Lung (tissue), 12 donors: ENCODE measurements around the gene ASPSCR1. TPM values are rescaled to one million over a fixed set of nuclear protein-coding genes. Genes with fewer than 3 reads are reported as not detected.

Experiments
- ATAC-seq: fragments of 200-7000 bp; cut with Tn5 transposase; one replicate; pipeline ENCODE4 v1.9.1; 2020; ENCODE audit warnings: moderate number of reproducible peaks; ENCODE audit not compliant: insufficient read depth, low FRiP score
- DNase-seq, 3 donors: peaks; one replicate each; pipeline ENCODE4 v3.0.0-alpha.2; 2013 to 2017
- H3K27ac ChIP-seq, 2 donors: one replicate each; pipeline ENCODE4 v1.5.1; 2013; ENCODE audit warnings: mild to moderate bottlenecking in 2 of 2, moderate library complexity in 2 of 2, control low read depth in 1 of 2, inconsistent platforms in 1 of 2, low read depth in 1 of 2, low read length in 1 of 2
- H3K27me3 ChIP-seq, 3 donors: one replicate each; pipeline ENCODE4 v1.5.1; 2013; ENCODE audit warnings: low read length in 2 of 3; ENCODE audit not compliant: control insufficient read depth in 3 of 3, insufficient read depth in 3 of 3
- H3K36me3 ChIP-seq, 4 donors: one replicate each; pipeline ENCODE4 v1.5.1; 2013; ENCODE audit warnings: low read length in 4 of 4, mild to moderate bottlenecking in 1 of 4, moderate library complexity in 1 of 4; ENCODE audit not compliant: control insufficient read depth in 4 of 4, insufficient read depth in 4 of 4
- H3K4me1 ChIP-seq, 5 donors: one replicate each; pipeline ENCODE4 v1.5.1; 2013; ENCODE audit warnings: low read length in 5 of 5, mild to moderate bottlenecking in 2 of 5, moderate library complexity in 1 of 5; ENCODE audit not compliant: control insufficient read depth in 5 of 5, insufficient read depth in 5 of 5
- H3K4me3 ChIP-seq: one replicate; pipeline ENCODE4 v1.5.1; 2013; ENCODE audit warnings: mild to moderate bottlenecking, control low read depth, moderate library complexity
- H3K9ac ChIP-seq, 2 donors: one replicate each; pipeline ENCODE4 v1.5.1; 2013; ENCODE audit warnings: low read length in 2 of 2, control low read depth in 1 of 2; ENCODE audit not compliant: insufficient read depth in 1 of 2
- H3K9me3 ChIP-seq, 4 donors: one replicate each; pipeline ENCODE4 v1.5.1; 2013; ENCODE audit warnings: low read length in 3 of 4, mild to moderate bottlenecking in 1 of 4, moderate library complexity in 1 of 4; ENCODE audit not compliant: control insufficient read depth in 4 of 4, insufficient read depth in 3 of 4
- CTCF ChIP-seq: IDR thresholded peaks from 2 replicates; pipeline ENCODE4 v1.5.1; 2012; ENCODE audit warnings: mild to moderate bottlenecking; ENCODE audit errors: control extremely low read depth, extremely low read depth
- WGBS, 2 donors: extraction: QIAGEN DNeasy Blood & Tissue Kit; methylation state at CpG; one replicate each; pipeline ENCODE4 v1.1.7; 2013; 5-methylcytosine and 5-hydroxymethylcytosine counted together
- polyA plus RNA-seq, 2 donors: library from polyadenylated mRNA; stranded (reverse); fragments of 200-250 nt; gene quantifications; one replicate each; pipeline ENCODE4 v1.2.1, GENCODE V29; 2013
- total RNA-seq, 2 donors: library from RNA; depleted of rRNA in 1 of 2; stranded (reverse); fragments of >200 nt in 1 of 2; gene quantifications; one replicate each; pipeline ENCODE4 v1.2.1, GENCODE V29; 2014 to 2021
- donor health status: control.
- donor health status: control.
- donor health status: Bipolar disorder and iron deficiency.
- donor health status: healthy.
- donor health status: DM: yes; HTN: yes; CAD: no.

ASPSCR1 gene
- total and polyA plus RNA-seq, 4 donors = 22.9 to 68.6 (median 42.4) TPM

DNA sequence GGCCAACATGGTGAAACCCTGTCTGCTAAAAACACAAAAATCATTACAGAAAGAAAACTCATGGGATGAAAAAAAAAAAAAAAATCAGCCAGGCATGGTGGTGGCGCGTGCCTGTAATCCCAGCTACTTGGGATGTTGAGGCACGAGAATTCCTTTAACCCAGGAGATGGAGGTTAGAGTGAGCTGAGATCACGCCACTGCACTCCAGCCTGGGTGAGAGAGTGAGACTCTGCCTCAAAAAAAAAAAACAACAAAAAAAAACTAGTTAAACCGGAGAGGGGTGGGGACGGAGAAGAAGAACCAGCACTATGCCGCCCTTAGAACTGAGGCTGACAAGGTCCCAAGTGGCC lies 9.1 kb upstream of the ASPSCR1 start:
- DNase-seq = no peak
- 65 to 76% methylated on average over 7 of the region's 7 CpGs for WGBS, 2 donors
- Histone ChIP-seq H3K4me1 (peaks cover 0 to 26% (median 14%) of the 10 kb centered on the region in 5 donors), H3K27ac (no peak overlapping the region), H3K27me3 (peaks cover 0 to 10% (median 0%) of the 10 kb centered on the region in 3 donors), H3K36me3 (no peaks in the 10 kb centered on the region), H3K4me3 (no peak overlapping the region), H3K9ac (no peak overlapping the region), H3K9me3 (no peaks in the 10 kb centered on the region)
- no peak for ATAC-seq
- no peak for TF ChIP-seq CTCF

- TF ChIP-seq CTCF = no peak
- H3K4me3 ChIP-seq = no peak overlapping the region
- H3K4me1 ChIP-seq = peaks cover 0 to 26% (median 14%) of the 10 kb centered on the region in 5 donors
- DNase-seq = no peak
- 85 to 88% methylated on average over 12 of the region's 12 CpGs for WGBS, 2 donors
- H3K36me3 ChIP-seq = no peaks in the 10 kb centered on the region
- no peaks in the 10 kb centered on the region for H3K9me3 ChIP-seq
- no peak overlapping the region for H3K9ac ChIP-seq
- ATAC-seq = no peak
- H3K27ac ChIP-seq = no peak overlapping the region
- H3K27me3 ChIP-seq = peaks cover 0 to 4% (median 0%) of the 10 kb centered on the region in 3 donors
Measured at GRCh38 chr17:81968850-81969812, 8.3 kb upstream of the ASPSCR1 start.

DNA sequence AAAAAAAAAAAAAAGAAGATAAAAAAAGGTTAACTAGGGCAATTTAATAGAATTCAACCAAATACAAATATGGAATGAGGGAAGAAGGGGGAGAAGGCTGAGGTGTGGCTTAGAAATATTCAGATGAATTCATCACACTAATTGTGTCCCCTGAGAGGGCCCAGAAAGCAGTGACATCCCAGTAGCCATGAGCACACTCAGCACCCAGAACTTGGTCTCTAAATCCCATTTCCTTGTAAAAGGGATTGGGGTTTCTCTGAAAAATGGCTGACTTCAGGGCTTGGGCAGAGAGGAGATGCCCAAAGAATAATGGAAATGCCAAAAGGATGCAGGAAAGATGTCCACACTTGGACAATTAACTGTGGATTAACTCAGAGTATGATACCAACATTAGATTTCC lies 4.0 kb upstream of the ASPSCR1 start:
- ATAC-seq (no peak), DNase-seq (no peak)
- H3K9me3 ChIP-seq = no peaks in the 10 kb centered on the region
- no peak for TF ChIP-seq CTCF
- no peaks in the 10 kb centered on the region for H3K27me3 ChIP-seq
- no peaks in the 10 kb centered on the region for H3K36me3 ChIP-seq
- no peak overlapping the region for H3K27ac ChIP-seq
- peaks cover 0 to 14% (median 0%) of the 10 kb centered on the region in 5 donors for H3K4me1 ChIP-seq
- no peak overlapping the region for H3K9ac ChIP-seq
- H3K4me3 ChIP-seq = no peak overlapping the region
